BJ (cell line): ENCODE measurements around the gene EID1. TPM values are rescaled to one million over a fixed set of nuclear protein-coding genes. Genes with fewer than 3 reads are reported as not detected.

Source experiments
- CTCF ChIA-PET: fragments of 350-600 bp; formaldehyde crosslinking; extraction: SDS; loops from one replicate; lab custom pipeline; 2021; ENCODE audit warnings: antibody characterized with exemption, inconsistent platforms; lab: Yijun Ruan, JAX
- POLR2A ChIA-PET: fragments of 300-600 bp; sonication (Branson Sonifier 250); formaldehyde crosslinking; extraction: SDS; loops from one replicate; lab custom pipeline; 2021; ENCODE audit warnings: antibody characterized with exemption; lab: Charles Lee
- DNase-seq: peaks from one replicate; pipeline ENCODE4 v3.0.0-alpha.2; 2011; ENCODE audit warnings: low read depth
- H3K27me3 ChIP-seq: 2 replicates; pipeline ENCODE4 v1.6.0; 2011; ENCODE audit warnings: low read length; ENCODE audit not compliant: control insufficient read depth, insufficient read depth
- H3K36me3 ChIP-seq: 2 replicates; pipeline ENCODE4 v1.5.1; 2011; ENCODE audit warnings: low read length; ENCODE audit not compliant: control insufficient read depth, insufficient read depth
- H3K4me3 ChIP-seq: 2 replicates; pipeline ENCODE4 v1.5.1; 2011; ENCODE audit warnings: low read depth, mild to moderate bottlenecking, control low read depth, low read length
- polyA plus RNA-seq: library from polyadenylated mRNA; depleted of rRNA; stranded (reverse); fragments of >200 nt; gene quantifications from 2 replicates; pipeline ENCODE4 v1.2.3, GENCODE V29; 2011
- TF ChIP-seq, protein P1 (sequence below): IDR thresholded peaks from 2 replicates; pipeline ENCODE4 v1.5.1; 2011; ENCODE audit warnings: low read depth, mild to moderate bottlenecking, control low read depth, inconsistent platforms, low read length, moderate library complexity; ENCODE audit not compliant: insufficient read depth

The EID1 gene
- polyA plus RNA-seq, 1 experiment = 165 TPM

DNA sequence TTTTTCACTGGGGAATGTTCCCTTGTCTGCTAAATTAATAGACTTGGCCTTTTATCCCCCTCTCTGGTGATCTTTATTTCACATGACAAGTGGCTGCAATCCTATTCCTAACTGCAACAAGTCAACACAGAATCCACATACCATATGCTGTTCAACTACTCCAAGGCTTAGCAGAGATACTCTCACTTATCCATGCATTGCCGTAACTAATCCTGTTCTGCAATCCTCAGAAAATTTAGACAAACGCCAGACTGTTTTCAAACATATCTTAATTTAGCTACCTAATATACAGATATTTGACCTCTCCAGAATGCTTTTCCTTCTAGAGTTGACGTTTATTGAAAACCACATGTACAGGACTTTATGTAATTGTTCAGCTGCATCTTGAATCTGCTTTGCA is 37.9 kb downstream of the EID1 start:
- Histone ChIP-seq H3K27me3 (no peaks in the 10 kb centered on the region), H3K4me3 (no peak overlapping the region), H3K36me3 (no peaks in the 10 kb centered on the region)
- DNase-seq = no peak
- ChIA-PET CTCF (interaction anchor here (0.5 to 1.6 kb wide), 3 partner anchors 9 to 27 kb away, joined by 3 to 5 read pairs (median 3); no protein-coding TSS in a partner anchor), POLR2A (interaction anchor here (0.6 kb wide), 1 partner anchor 241 kb away, joined by 9 read pairs; no protein-coding TSS in a partner anchor)
- TF ChIP-seq, protein P1, sequence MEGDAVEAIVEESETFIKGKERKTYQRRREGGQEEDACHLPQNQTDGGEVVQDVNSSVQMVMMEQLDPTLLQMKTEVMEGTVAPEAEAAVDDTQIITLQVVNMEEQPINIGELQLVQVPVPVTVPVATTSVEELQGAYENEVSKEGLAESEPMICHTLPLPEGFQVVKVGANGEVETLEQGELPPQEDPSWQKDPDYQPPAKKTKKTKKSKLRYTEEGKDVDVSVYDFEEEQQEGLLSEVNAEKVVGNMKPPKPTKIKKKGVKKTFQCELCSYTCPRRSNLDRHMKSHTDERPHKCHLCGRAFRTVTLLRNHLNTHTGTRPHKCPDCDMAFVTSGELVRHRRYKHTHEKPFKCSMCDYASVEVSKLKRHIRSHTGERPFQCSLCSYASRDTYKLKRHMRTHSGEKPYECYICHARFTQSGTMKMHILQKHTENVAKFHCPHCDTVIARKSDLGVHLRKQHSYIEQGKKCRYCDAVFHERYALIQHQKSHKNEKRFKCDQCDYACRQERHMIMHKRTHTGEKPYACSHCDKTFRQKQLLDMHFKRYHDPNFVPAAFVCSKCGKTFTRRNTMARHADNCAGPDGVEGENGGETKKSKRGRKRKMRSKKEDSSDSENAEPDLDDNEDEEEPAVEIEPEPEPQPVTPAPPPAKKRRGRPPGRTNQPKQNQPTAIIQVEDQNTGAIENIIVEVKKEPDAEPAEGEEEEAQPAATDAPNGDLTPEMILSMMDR = no peak

- Histone ChIP-seq H3K36me3 (no peaks in the 10 kb centered on the region), H3K27me3 (no peaks in the 10 kb centered on the region), H3K4me3 (no peak overlapping the region)
- CTCF ChIA-PET = interaction anchor here (1.1 kb wide), 1 partner anchor 27 kb away, joined by 3 read pairs; no protein-coding TSS in a partner anchor
- POLR2A ChIA-PET = no interaction called here
- TF ChIP-seq, protein P1 = no peak
- no peak for DNase-seq
Measured at GRCh38 chr15:48916721-48917120, 38.8 kb downstream of the EID1 start.

- Histone ChIP-seq H3K27me3 (no peaks in the 10 kb centered on the region), H3K36me3 (no peaks in the 10 kb centered on the region), H3K4me3 (no peak overlapping the region)
- CTCF ChIA-PET = no interaction called here
- no peak for DNase-seq
- POLR2A ChIA-PET = no interaction called here
- TF ChIP-seq, protein P1 = no peak
Measured at GRCh38 chr15:48922046-48922445, 44.1 kb downstream of the EID1 start.

GRCh38 chr15:48924528-48925393 is 46.8 kb downstream of the EID1 start:
- DNase-seq = no peak
- H3K27me3 ChIP-seq = no peaks in the 10 kb centered on the region
- H3K4me3 ChIP-seq = no peak overlapping the region
- TF ChIP-seq, protein P1 = no peak
- CTCF ChIA-PET = interaction anchor here (0.8 to 1.7 kb wide), 3 partner anchors 10 to 12 kb away, joined by 3 to 5 read pairs (median 3); no protein-coding TSS in a partner anchor
- POLR2A ChIA-PET = no interaction called here
- no peaks in the 10 kb centered on the region for H3K36me3 ChIP-seq

DNA sequence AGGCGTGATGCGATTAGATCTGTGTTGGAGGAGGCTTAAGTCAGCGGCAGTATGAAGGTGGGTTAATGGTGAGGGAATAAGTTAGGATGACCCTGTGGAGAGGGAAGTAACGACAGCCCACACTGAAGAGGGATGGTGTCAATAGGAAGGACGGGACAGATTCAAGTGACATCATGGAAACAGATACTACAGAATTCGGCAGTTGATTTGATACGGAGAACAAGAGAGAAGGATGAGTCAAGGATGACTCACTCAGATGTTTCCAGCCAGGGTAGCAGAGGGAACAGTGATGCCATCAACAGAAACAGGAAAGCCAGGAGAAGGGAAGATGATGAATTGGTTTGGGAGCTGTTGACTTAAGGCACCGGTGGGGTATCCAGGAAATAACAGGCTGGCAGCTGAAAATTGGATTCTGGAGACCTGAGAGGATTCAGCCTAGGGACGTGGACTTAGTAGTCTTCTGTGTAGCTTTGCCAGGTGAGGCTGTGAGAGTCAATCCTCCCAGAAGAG is 47.8 kb downstream of the EID1 start:
- Histone ChIP-seq H3K27me3 (no peaks in the 10 kb centered on the region), H3K36me3 (no peaks in the 10 kb centered on the region), H3K4me3 (no peak overlapping the region)
- POLR2A ChIA-PET = no interaction called here
- DNase-seq = peak; percentile 59
- CTCF ChIA-PET = interaction anchor here (1.7 kb wide), 1 partner anchor 11 kb away, joined by 5 read pairs; no protein-coding TSS in a partner anchor
- TF ChIP-seq, protein P1 = no peak
